NT2/D1 (cell line): ENCODE measurements around the gene FRMD4A.
"Not testable (repeated sequence)": the region's sequence is repeated elsewhere in the genome, so short reads cannot be mapped to it uniquely, and the experiment has no call there.

Source experiments
- DNase-seq: peaks from one replicate; pipeline ENCODE4 v3.0.0-alpha.2; 2011; ENCODE audit warnings: low read depth, low spot score
- H3K27me3 ChIP-seq: 2 replicates; pipeline ENCODE4 v1.6.0; 2011; ENCODE audit warnings: mild to moderate bottlenecking; ENCODE audit not compliant: insufficient read length, insufficient read depth
- H3K36me3 ChIP-seq: 2 replicates; pipeline ENCODE4 v1.6.1; 2011; ENCODE audit warnings: mild to moderate bottlenecking, low read length, mixed read lengths; ENCODE audit not compliant: insufficient read depth, insufficient read length
- H3K4me1 ChIP-seq: 2 replicates; pipeline ENCODE4 v1.5.1; 2011; ENCODE audit not compliant: insufficient read depth, insufficient read length
- H3K4me3 ChIP-seq: 2 replicates; pipeline ENCODE4 v1.5.1; 2011; ENCODE audit warnings: low read depth; ENCODE audit not compliant: insufficient read length
- H3K9ac ChIP-seq: 2 replicates; pipeline ENCODE4 v1.6.0; 2011; ENCODE audit warnings: low read depth; ENCODE audit not compliant: insufficient read length
- H3K9me3 ChIP-seq: 2 replicates; pipeline ENCODE4 v1.5.1; 2011; ENCODE audit warnings: mild to moderate bottlenecking, low read length; ENCODE audit not compliant: insufficient read depth
- SUZ12 ChIP-seq: IDR thresholded peaks from 2 replicates; pipeline ENCODE4 v1.6.1; 2011; ENCODE audit not compliant: insufficient read length, insufficient read depth; ENCODE audit errors: extremely low read depth
- YY1 ChIP-seq: IDR thresholded peaks from 2 replicates; pipeline ENCODE4 v1.6.1; 2011; ENCODE audit not compliant: insufficient read length, insufficient read depth
- ZNF274 ChIP-seq: IDR thresholded peaks from 2 replicates; pipeline ENCODE4 v1.6.1; 2011; ENCODE audit warnings: mild to moderate bottlenecking, low read depth, low read length

The FRMD4A gene

GRCh38 chr10:13961853-13962252 is 368.9 kb downstream of the FRMD4A start:
- Histone ChIP-seq H3K36me3 (no peaks in the 10 kb centered on the region), H3K4me3 (no peak overlapping the region), H3K27me3 (no peaks in the 10 kb centered on the region), H3K9ac (no peak overlapping the region), H3K4me1 (peaks cover 4% of the 10 kb centered on the region), H3K9me3 (no peaks in the 10 kb centered on the region)
- DNase-seq = no peak
- no peak for TF ChIP-seq ZNF274
- no peak for TF ChIP-seq SUZ12
- no peak for TF ChIP-seq YY1

- no peak for TF ChIP-seq ZNF274
- TF ChIP-seq SUZ12 = no peak
- no peak for TF ChIP-seq YY1
- no peak for DNase-seq
- Histone ChIP-seq H3K4me1 (peaks cover 4% of the 10 kb centered on the region), H3K9me3 (no peaks in the 10 kb centered on the region), H3K27me3 (no peaks in the 10 kb centered on the region), H3K9ac (no peak overlapping the region), H3K4me3 (no peak overlapping the region), H3K36me3 (no peaks in the 10 kb centered on the region)
Observed at GRCh38 chr10:13961097-13961496, 369.6 kb downstream of the FRMD4A start.

- H3K9ac ChIP-seq = no peak overlapping the region
- no peak for TF ChIP-seq YY1
- TF ChIP-seq SUZ12 = no peak
- no peak for TF ChIP-seq ZNF274
- H3K27me3 ChIP-seq = no peaks in the 10 kb centered on the region
- DNase-seq = no peak
- no peaks in the 10 kb centered on the region for H3K9me3 ChIP-seq
- H3K4me3 ChIP-seq = no peak overlapping the region
- no peaks in the 10 kb centered on the region for H3K36me3 ChIP-seq
- H3K4me1 ChIP-seq = peaks cover 4% of the 10 kb centered on the region
Observed at GRCh38 chr10:13960603-13961002, 370.1 kb downstream of the FRMD4A start.

- no peak for DNase-seq
- Histone ChIP-seq H3K4me3 (no peak overlapping the region), H3K27me3 (no peaks in the 10 kb centered on the region), H3K9ac (no peak overlapping the region), H3K9me3 (no peaks in the 10 kb centered on the region), H3K4me1 (peaks cover 4% of the 10 kb centered on the region), H3K36me3 (no peaks in the 10 kb centered on the region)
- TF ChIP-seq ZNF274 (no peak), YY1 (no peak), SUZ12 (no peak)
Observed at GRCh38 chr10:13959443-13960359, 371.0 kb downstream of the FRMD4A start.

GRCh38 chr10:13957856-13958255 is 372.9 kb downstream of the FRMD4A start:
- no peak overlapping the region for H3K9ac ChIP-seq
- no peak for DNase-seq
- H3K4me3 ChIP-seq = no peak overlapping the region
- H3K9me3 ChIP-seq = no peaks in the 10 kb centered on the region
- H3K4me1 ChIP-seq = peaks cover 4% of the 10 kb centered on the region
- TF ChIP-seq ZNF274 (no peak), SUZ12 (no peak), YY1 (no peak)
- H3K27me3 ChIP-seq = no peaks in the 10 kb centered on the region
- no peaks in the 10 kb centered on the region for H3K36me3 ChIP-seq

GRCh38 chr10:13956826-13957225 is 373.9 kb downstream of the FRMD4A start:
- no peaks in the 10 kb centered on the region for H3K36me3 ChIP-seq
- H3K27me3 ChIP-seq = no peaks in the 10 kb centered on the region
- no peak overlapping the region for H3K9ac ChIP-seq
- TF ChIP-seq YY1 = no peak
- TF ChIP-seq ZNF274 = no peak
- TF ChIP-seq SUZ12 = no peak
- DNase-seq = no peak
- H3K4me1 ChIP-seq = peaks cover 4% of the 10 kb centered on the region
- no peaks in the 10 kb centered on the region for H3K9me3 ChIP-seq
- no peak overlapping the region for H3K4me3 ChIP-seq

GRCh38 chr10:13955409-13956068 is 375.2 kb downstream of the FRMD4A start:
- H3K4me3 ChIP-seq = no peak overlapping the region
- no peak overlapping the region for H3K9ac ChIP-seq
- DNase-seq = no peak
- TF ChIP-seq YY1 = no peak
- no peaks in the 10 kb centered on the region for H3K9me3 ChIP-seq
- H3K4me1 ChIP-seq = peaks cover 4% of the 10 kb centered on the region
- no peaks in the 10 kb centered on the region for H3K36me3 ChIP-seq
- no peaks in the 10 kb centered on the region for H3K27me3 ChIP-seq

- not testable (repeated sequence) for H3K9ac ChIP-seq, DNase-seq, H3K4me1 ChIP-seq, H3K9me3 ChIP-seq, H3K4me3 ChIP-seq, H3K27me3 ChIP-seq, H3K36me3 ChIP-seq
Observed at GRCh38 chr10:13954195-13954594, 376.5 kb downstream of the FRMD4A start.
